COLO829 (cell line): ENCODE results near the gene SSPN.

Experiments
- DNase-seq: peaks from one replicate; pipeline ENCODE4 v3.0.0; 2012; ENCODE audit warnings: low spot score

Gene SSPN

DNA sequence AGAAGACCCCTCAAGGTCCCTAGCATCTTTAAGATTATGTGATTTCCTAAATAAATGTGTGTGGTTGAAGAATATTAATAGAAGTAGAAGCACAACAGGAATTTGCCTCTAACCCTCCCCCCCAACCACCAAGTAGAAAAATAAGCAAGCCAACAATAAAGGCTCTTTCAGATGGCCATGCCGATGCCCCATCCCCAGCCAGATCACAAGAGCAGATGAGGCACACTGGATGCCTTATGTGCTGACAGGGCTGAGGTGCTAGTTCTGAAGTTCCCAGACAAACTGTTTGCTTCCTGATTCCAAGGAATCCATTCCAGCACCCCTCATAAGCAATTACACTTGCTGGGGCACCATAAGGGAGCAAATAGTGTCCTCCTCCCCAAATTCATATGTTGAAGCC, 90.0 kb downstream of the SSPN start:
- no peak for DNase-seq

- no peak for DNase-seq
Observed at GRCh38 chr12:26286186-26286585, 90.8 kb downstream of the SSPN start.

GRCh38 chr12:26287671-26288381, 92.5 kb downstream of the SSPN start:
- DNase-seq = no peak

GRCh38 chr12:26290565-26290964, 95.2 kb downstream of the SSPN start:
- no peak for DNase-seq

- DNase-seq = no peak
Observed at GRCh38 chr12:26292596-26292995, 97.2 kb downstream of the SSPN start.

- no peak for DNase-seq
Observed at GRCh38 chr12:26293612-26294011, 98.2 kb downstream of the SSPN start.

- DNase-seq = no peak
Observed at GRCh38 chr12:26295001-26295400, 99.6 kb downstream of the SSPN start.

DNA sequence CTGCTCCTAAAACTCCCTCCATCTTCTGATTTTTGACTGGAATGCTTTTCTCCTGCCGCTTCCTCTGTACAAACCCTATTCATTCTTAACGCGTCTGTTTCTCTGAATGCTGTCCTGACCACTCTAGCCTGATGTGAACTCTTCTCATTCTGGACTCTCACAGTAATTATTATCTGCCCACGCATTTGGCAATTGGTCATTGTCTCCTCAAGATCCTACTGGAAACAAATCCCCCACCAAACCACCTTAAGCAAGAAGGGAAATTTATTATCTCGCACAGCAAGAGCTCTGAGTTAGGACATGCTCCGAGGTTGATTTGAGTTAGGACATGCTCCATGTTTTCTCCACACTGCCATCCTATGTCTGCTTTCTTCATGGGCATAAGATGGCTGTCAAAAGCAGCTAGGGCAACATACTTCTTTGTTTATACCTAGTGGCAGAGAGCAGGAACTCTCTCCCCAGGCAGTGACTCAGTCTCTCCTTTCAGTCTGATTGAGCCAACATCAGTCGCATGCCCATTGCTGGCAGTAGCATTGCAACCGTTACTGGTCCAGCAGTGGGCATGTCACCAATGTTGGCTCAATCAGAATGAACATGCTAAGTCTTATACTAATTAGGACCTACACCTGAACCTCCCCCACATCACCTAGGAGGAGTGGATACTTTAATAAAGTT, 102.2 kb downstream of the SSPN start:
- peak; percentile 14 for DNase-seq

GRCh38 chr12:26298785-26299621, 103.6 kb downstream of the SSPN start:
- peak; percentile 78 for DNase-seq

GRCh38 chr12:26299751-26300150, 104.4 kb downstream of the SSPN start:
- DNase-seq = no peak
